Esophagus squamous epithelium (tissue), 4 donors: Measurements from ENCODE around the gene MERTK.
"Not testable (repeated sequence)": the region's sequence is repeated elsewhere in the genome, so short reads cannot be mapped to it uniquely, and the experiment has no call there.

Experiments
- CTCF ChIP-seq, 6 experiments: fragments of 450-650 bp in 4 of 6; fragments of 200-600 bp in 2 of 6; sonication (generic) in 2 of 6; IDR thresholded peaks; one replicate each; pipeline ENCODE4 v1.5.1; 2016 to 2019; ENCODE audit warnings: antibody characterized with exemption in 6 of 6, mild to moderate bottlenecking in 4 of 6, moderate library complexity in 4 of 6
- POLR2A ChIP-seq, 4 donors: fragments of 450-650 bp; IDR thresholded peaks; one replicate each; pipeline ENCODE4 v1.6.1; 2017; ENCODE audit warnings: antibody characterized with exemption in 4 of 4, mild to moderate bottlenecking in 4 of 4, moderate library complexity in 3 of 4

- not testable (repeated sequence) for TF ChIP-seq POLR2A, CTCF (IDR thresholded peaks at IDR 0.05)
Measured at GRCh38 chr2:111963508-111963907, 65.1 kb downstream of the MERTK start.
